ENCODE data around the gene DMWD. TPM values are rescaled to one million over a fixed set of nuclear protein-coding genes. Genes with fewer than 3 reads are reported as not detected.
"Not testable (repeated sequence)": the region's sequence is repeated elsewhere in the genome, so short reads cannot be mapped to it uniquely, and the experiment has no call there.

DMWD gene
- total RNA-seq, 1 experiment from 2014 or later: 64.6 TPM

- TF ChIP-seq CTCF (IDR thresholded peaks at IDR 0.05) (no peak), SIN3A (IDR thresholded peaks at IDR 0.05; ENCODE audit: borderline replicate concordance, insufficient read depth, low read depth, low read length) (no peak), TCF7L2 (IDR thresholded peaks at IDR 0.05; ENCODE audit: low read depth, low read length) (no peak), REST (IDR thresholded peaks at IDR 0.05; ENCODE audit: insufficient read depth in 1 of 2, low read depth in 2 of 2, low read length in 1 of 2) (no peak), POLR2AphosphoS5 (IDR thresholded peaks at IDR 0.05; ENCODE audit: low read depth, low read length) (no peak)
- Histone ChIP-seq H3K9me3 (ENCODE audit: control insufficient read depth, insufficient read depth, low read depth, low read length) (no peaks in the 10 kb centered on the region), H3K4me1 (ENCODE audit: control insufficient read depth, insufficient read depth, low read length) (no peaks in the 10 kb centered on the region), H3K36me3 (ENCODE audit: control insufficient read depth, insufficient read depth, low read length) (no peaks in the 10 kb centered on the region), H3K27ac (ENCODE audit: low read length) (no peak overlapping the region), H3K4me3 (ENCODE audit: low read depth in 2 of 2, low read length in 2 of 2) (no peak overlapping the region), H3K27me3 (ENCODE audit: control insufficient read depth, insufficient read depth, low read length) (no peaks in the 10 kb centered on the region)
- in situ Hi-C loops (cut with HindIII; ENCODE audit: low pct_unique_long_range_greater_than_20kb, low sequenced_read_pairs): no loop called here
- intact Hi-C loops (cut with micrococcal nuclease; ENCODE audit: unreplicated experiment): no loop called here
- DNase-seq (ENCODE audit: low read depth, low spot score) (no peak), ATAC-seq (no peak)
- ChIA-PET POLR2A (no interaction called here), CTCF (no interaction called here)
- BruUV-seq (replicated peaks): no TSS peak
These were observed 40.0 kb downstream of the DMWD start for GRCh38 chr19:45752639-45753038.

GRCh38 chr19:45751483-45751882 is 41.2 kb downstream of the DMWD start:
- H3K27ac ChIP-seq (ENCODE audit: low read length); ATAC-seq; BruUV-seq (replicated peaks); H3K9me3 ChIP-seq (ENCODE audit: control insufficient read depth, insufficient read depth, low read depth, low read length); DNase-seq (ENCODE audit: low read depth, low spot score); H3K27me3 ChIP-seq (ENCODE audit: control insufficient read depth, insufficient read depth, low read length); H3K4me3 ChIP-seq (ENCODE audit: low read depth in 2 of 2, low read length in 2 of 2); H3K36me3 ChIP-seq (ENCODE audit: control insufficient read depth, insufficient read depth, low read length); H3K4me1 ChIP-seq (ENCODE audit: control insufficient read depth, insufficient read depth, low read length); intact Hi-C loops (cut with micrococcal nuclease; ENCODE audit: unreplicated experiment); in situ Hi-C loops (cut with HindIII; ENCODE audit: low pct_unique_long_range_greater_than_20kb, low sequenced_read_pairs); CTCF ChIA-PET: not testable (repeated sequence)
- POLR2A ChIA-PET: interaction anchor here (0.7 to 1.0 kb wide), 2 partner anchors 16 to 22 kb away, joined by 7 to 14 read pairs; no protein-coding TSS in a partner anchor

- intact Hi-C loops (cut with micrococcal nuclease; ENCODE audit: unreplicated experiment): no loop called here
- Histone ChIP-seq H3K27ac (ENCODE audit: low read length) (no peak overlapping the region), H3K9me3 (ENCODE audit: control insufficient read depth, insufficient read depth, low read depth, low read length) (no peaks in the 10 kb centered on the region), H3K4me1 (ENCODE audit: control insufficient read depth, insufficient read depth, low read length) (no peaks in the 10 kb centered on the region), H3K27me3 (ENCODE audit: control insufficient read depth, insufficient read depth, low read length) (no peaks in the 10 kb centered on the region), H3K36me3 (ENCODE audit: control insufficient read depth, insufficient read depth, low read length) (no peaks in the 10 kb centered on the region), H3K4me3 (ENCODE audit: low read depth in 2 of 2, low read length in 2 of 2) (no peak overlapping the region)
- DNase-seq (ENCODE audit: low read depth, low spot score) (no peak), ATAC-seq (no peak)
- CTCF ChIA-PET: no interaction called here
- in situ Hi-C loops (cut with HindIII; ENCODE audit: low pct_unique_long_range_greater_than_20kb, low sequenced_read_pairs): no loop called here
- BruUV-seq (replicated peaks): no TSS peak
- POLR2A ChIA-PET: no interaction called here
- TF ChIP-seq POLR2AphosphoS5 (IDR thresholded peaks at IDR 0.05; ENCODE audit: low read depth, low read length): no peak
- TF ChIP-seq SIN3A (IDR thresholded peaks at IDR 0.05; ENCODE audit: borderline replicate concordance, insufficient read depth, low read depth, low read length): no peak
- no peak for TF ChIP-seq TCF7L2 (IDR thresholded peaks at IDR 0.05; ENCODE audit: low read depth, low read length)
- TF ChIP-seq CTCF (IDR thresholded peaks at IDR 0.05): no peak
- no peak for TF ChIP-seq REST (IDR thresholded peaks at IDR 0.05; ENCODE audit: insufficient read depth in 1 of 2, low read depth in 2 of 2, low read length in 1 of 2)
These were observed 45.1 kb downstream of the DMWD start for GRCh38 chr19:45747513-45747912.
